MM.1S (cell line): Measurements from ENCODE around the gene FRMD1.

ENCODE experiments used
- DNase-seq: peaks from one replicate; pipeline ENCODE4 v3.0.0-alpha.2; 2015
- H2AFZ ChIP-seq: fragments of 300-600 bp; sonication (generic); 2 replicates; pipeline ENCODE4 v1.6.0; 2016; ENCODE audit warnings: antibody characterized with exemption, low read length
- H3F3A ChIP-seq: fragments of 300-600 bp; sonication (generic); 2 replicates; pipeline ENCODE4 v1.6.1; 2016; ENCODE audit warnings: mild to moderate bottlenecking, antibody characterized with exemption, low read length, moderate library complexity, mixed read lengths; ENCODE audit not compliant: insufficient read depth
- H3K27ac ChIP-seq: fragments of 300-600 bp; sonication (generic); 2 replicates; pipeline ENCODE4 v1.5.1; 2016; ENCODE audit warnings: mild to moderate bottlenecking, low read length
- H3K27me3 ChIP-seq: fragments of 300-600 bp; sonication (generic); replicated peaks from 2 replicates; pipeline ENCODE4 v1.6.0; 2016; ENCODE audit warnings: low read length; ENCODE audit not compliant: insufficient read depth
- H3K36me3 ChIP-seq: fragments of 300-600 bp; sonication (generic); replicated peaks from 2 replicates; pipeline ENCODE4 v1.6.1; 2016; ENCODE audit warnings: mild to moderate bottlenecking, low read length, mixed read lengths; ENCODE audit not compliant: insufficient read depth
- H3K4me1 ChIP-seq: fragments of 300-600 bp; sonication (generic); 2 replicates; pipeline ENCODE4 v1.6.1; 2016; ENCODE audit warnings: low read length, mixed read lengths
- H3K4me2 ChIP-seq: fragments of 300-600 bp; sonication (generic); 2 replicates; pipeline ENCODE4 v1.6.0; 2016; ENCODE audit warnings: low read depth, low read length
- H3K4me3 ChIP-seq: fragments of 300-600 bp; sonication (generic); 2 replicates; pipeline ENCODE4 v1.5.1; 2016; ENCODE audit warnings: low read length, mixed read lengths
- H3K79me2 ChIP-seq: fragments of 300-600 bp; sonication (generic); 2 replicates; pipeline ENCODE4 v1.6.1; 2016; ENCODE audit warnings: mixed run types, low read length, mixed read lengths
- H3K9ac ChIP-seq: fragments of 300-600 bp; sonication (generic); 2 replicates; pipeline ENCODE4 v1.6.1; 2016; ENCODE audit warnings: low read length, mixed read lengths
- H3K9me2 ChIP-seq: fragments of 300-600 bp; sonication (generic); replicated peaks from 2 replicates; pipeline ENCODE4 v1.6.1; 2016; ENCODE audit warnings: mild to moderate bottlenecking, low read length, mixed read lengths; ENCODE audit not compliant: insufficient read depth
- H3K9me3 ChIP-seq: fragments of 300-600 bp; sonication (generic); replicated peaks from 2 replicates; pipeline ENCODE4 v1.6.1; 2016; ENCODE audit warnings: mild to moderate bottlenecking, low read length, mixed read lengths; ENCODE audit not compliant: insufficient read depth
- H4K20me1 ChIP-seq: fragments of 300-600 bp; sonication (generic); 2 replicates; pipeline ENCODE4 v1.6.1; 2016; ENCODE audit warnings: mild to moderate bottlenecking, low read length, moderate library complexity, mixed read lengths; ENCODE audit not compliant: insufficient read depth
- EZH2 ChIP-seq: fragments of 300-600 bp; sonication (generic); optimal IDR thresholded peaks from 2 replicates; pipeline ENCODE3; 2017; ENCODE audit warnings: low read depth, mild to moderate bottlenecking, antibody characterized with exemption, low read length, mixed read lengths
- EZH2phosphoT487 ChIP-seq: fragments of 300-600 bp; sonication (generic); IDR thresholded peaks from 2 replicates; pipeline ENCODE4 v1.6.1; 2018; ENCODE audit warnings: antibody characterized with exemption, low read length
- TF ChIP-seq, protein P1 (sequence below): fragments of 300-600 bp; sonication (generic); IDR thresholded peaks from 2 replicates; pipeline ENCODE4 v1.5.1; 2016; ENCODE audit warnings: antibody characterized with exemption, low read length, mixed read lengths

FRMD1 gene

DNA sequence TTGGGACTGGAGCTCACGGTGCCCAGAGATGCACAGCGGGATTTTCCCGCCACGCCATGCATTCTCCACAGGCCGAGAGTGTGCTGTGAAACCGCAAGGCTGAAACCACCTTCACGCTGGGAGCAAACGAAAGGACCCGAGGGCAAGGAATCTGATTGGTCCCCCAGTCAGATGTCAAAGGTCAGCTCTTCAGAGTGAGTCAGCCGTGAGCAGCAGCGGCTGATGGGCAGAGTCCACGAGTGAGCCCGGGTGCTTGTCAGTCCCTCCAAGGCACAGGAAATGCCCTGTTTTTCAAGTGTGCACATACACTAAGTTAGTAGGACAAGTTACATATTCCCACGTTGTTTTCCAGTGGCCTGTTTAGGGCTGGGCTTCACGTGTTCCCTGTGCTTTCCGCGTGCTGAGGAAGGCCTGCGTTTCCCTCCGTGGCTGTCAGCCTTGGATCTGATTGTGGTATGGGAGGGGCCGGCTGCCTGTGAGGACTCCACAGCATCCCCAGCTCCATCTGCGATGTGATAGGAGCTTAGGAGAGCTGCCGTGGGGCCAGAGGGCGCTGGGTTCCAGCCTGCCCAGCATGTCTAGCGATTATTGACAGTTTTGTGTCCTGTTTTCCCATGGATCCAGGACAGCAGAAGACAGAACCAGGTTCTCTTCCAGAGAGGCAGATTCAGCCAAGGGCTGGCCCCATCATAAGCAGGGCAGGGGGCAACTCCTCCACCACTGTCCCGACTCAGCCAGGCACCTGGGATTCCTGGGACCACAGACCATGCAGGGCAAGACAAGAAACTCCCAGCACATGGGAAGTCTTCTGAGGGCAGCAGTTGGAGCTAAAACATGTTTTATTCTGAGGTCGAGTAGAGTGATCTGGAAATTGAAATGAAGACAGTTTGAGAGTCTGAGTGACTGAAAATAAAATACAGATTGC is 38.2 kb upstream of the FRMD1 start:
- H3K79me2 ChIP-seq, result no peaks in the 10 kb centered on the region
- no peaks in the 10 kb centered on the region for H3K9me3 ChIP-seq
- H3K4me1 ChIP-seq, result no peaks in the 10 kb centered on the region
- no peak overlapping the region for H3K9ac ChIP-seq
- no peaks in the 10 kb centered on the region for H3K9me2 ChIP-seq
- H3K4me3 ChIP-seq, result no peak overlapping the region
- H3K27ac ChIP-seq, result no peak overlapping the region
- H3K27me3 ChIP-seq, result no peaks in the 10 kb centered on the region
- no peak overlapping the region for H2AFZ ChIP-seq
- TF ChIP-seq EZH2 (no peak), EZH2phosphoT487 (no peak)
- TF ChIP-seq, protein P1, sequence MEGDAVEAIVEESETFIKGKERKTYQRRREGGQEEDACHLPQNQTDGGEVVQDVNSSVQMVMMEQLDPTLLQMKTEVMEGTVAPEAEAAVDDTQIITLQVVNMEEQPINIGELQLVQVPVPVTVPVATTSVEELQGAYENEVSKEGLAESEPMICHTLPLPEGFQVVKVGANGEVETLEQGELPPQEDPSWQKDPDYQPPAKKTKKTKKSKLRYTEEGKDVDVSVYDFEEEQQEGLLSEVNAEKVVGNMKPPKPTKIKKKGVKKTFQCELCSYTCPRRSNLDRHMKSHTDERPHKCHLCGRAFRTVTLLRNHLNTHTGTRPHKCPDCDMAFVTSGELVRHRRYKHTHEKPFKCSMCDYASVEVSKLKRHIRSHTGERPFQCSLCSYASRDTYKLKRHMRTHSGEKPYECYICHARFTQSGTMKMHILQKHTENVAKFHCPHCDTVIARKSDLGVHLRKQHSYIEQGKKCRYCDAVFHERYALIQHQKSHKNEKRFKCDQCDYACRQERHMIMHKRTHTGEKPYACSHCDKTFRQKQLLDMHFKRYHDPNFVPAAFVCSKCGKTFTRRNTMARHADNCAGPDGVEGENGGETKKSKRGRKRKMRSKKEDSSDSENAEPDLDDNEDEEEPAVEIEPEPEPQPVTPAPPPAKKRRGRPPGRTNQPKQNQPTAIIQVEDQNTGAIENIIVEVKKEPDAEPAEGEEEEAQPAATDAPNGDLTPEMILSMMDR, result no peak
- DNase-seq, result no peak
- no peaks in the 10 kb centered on the region for H3F3A ChIP-seq
- no peaks in the 10 kb centered on the region for H4K20me1 ChIP-seq
- no peak overlapping the region for H3K4me2 ChIP-seq
- no peaks in the 10 kb centered on the region for H3K36me3 ChIP-seq

DNA sequence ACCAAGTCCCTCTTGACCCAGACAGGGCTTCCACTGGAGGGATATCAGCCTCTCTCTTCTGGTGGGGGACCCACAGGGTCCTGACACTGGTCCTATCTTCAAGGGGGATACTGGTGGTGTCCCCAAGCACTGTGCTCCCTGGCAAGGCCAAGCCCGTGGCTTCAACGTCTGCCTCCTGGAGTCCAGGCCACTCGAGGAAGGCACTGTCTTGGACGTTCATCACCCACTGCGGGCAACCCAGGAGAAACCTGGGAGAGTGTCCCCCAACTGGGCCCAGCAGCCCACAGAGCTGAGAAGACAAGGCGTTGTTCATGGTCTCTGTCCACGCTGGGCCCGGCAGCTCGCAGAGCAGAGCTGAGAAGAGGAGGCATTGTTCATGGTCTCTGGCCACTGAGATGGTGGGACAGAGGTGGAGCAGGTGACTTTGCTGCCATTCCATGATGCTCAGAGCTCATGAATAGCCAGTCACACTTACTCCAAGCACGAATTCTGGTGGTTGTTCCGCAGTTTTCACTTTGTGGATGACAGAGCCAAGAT is 37.5 kb upstream of the FRMD1 start:
- no peak overlapping the region for H2AFZ ChIP-seq
- TF ChIP-seq EZH2phosphoT487 (no peak), EZH2 (no peak)
- TF ChIP-seq, protein P1, result no peak
- H3K4me2 ChIP-seq, result no peak overlapping the region

DNA sequence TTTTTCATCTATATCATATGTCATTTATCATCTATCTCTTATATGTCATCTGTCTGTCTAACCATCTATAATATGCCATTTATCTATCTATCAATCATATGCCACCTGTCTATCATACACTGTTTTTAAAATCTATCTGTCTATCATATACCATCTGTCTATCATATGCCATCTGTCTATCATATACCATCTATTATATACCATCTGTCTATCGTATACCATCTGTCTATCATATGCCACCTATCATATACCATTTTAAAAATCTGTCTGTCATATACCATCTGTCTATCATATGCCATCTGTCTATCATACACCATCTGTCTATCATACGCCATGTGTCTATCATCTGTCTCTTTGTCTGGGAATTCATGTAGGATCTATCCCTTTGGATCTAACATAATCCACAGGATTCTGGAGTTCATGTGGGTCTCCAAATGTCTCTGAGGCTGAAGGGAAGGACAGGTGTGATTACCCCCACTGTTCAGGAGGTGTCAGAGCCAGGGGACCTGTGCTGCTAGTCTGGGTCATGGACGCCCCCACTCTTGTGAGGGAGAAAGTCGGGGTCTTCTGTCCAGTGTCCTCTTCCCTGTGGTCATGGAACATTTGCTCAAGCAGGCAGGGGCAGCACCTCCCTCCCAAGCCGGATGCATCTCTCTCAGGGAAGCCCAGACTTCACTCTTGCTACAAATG is 36.9 kb upstream of the FRMD1 start:
- no peaks in the 10 kb centered on the region for H3K4me1 ChIP-seq
- no peaks in the 10 kb centered on the region for H3K79me2 ChIP-seq
- no peaks in the 10 kb centered on the region for H3K9me2 ChIP-seq
- H3K9ac ChIP-seq, result no peak overlapping the region
- H3K36me3 ChIP-seq, result no peaks in the 10 kb centered on the region
- no peak overlapping the region for H3K27ac ChIP-seq
- no peak overlapping the region for H3K4me3 ChIP-seq
- no peak overlapping the region for H2AFZ ChIP-seq
- TF ChIP-seq EZH2phosphoT487, result no peak
- no peaks in the 10 kb centered on the region for H4K20me1 ChIP-seq
- H3K27me3 ChIP-seq, result no peaks in the 10 kb centered on the region
- no peaks in the 10 kb centered on the region for H3F3A ChIP-seq
- H3K4me2 ChIP-seq, result no peak overlapping the region
- H3K9me3 ChIP-seq, result no peaks in the 10 kb centered on the region
- no peak for DNase-seq

More for the DNA sequence above, 37.5 kb upstream of the FRMD1 start:
- H3K36me3 ChIP-seq, result no peaks in the 10 kb centered on the region
- no peaks in the 10 kb centered on the region for H3K4me1 ChIP-seq
- no peaks in the 10 kb centered on the region for H3K27me3 ChIP-seq
- no peaks in the 10 kb centered on the region for H3K79me2 ChIP-seq
- no peaks in the 10 kb centered on the region for H3F3A ChIP-seq
- no peak overlapping the region for H3K4me3 ChIP-seq
- DNase-seq, result no peak
- no peaks in the 10 kb centered on the region for H3K9me3 ChIP-seq
- H3K9ac ChIP-seq, result no peak overlapping the region
- H3K27ac ChIP-seq, result no peak overlapping the region
- H4K20me1 ChIP-seq, result no peaks in the 10 kb centered on the region
- no peaks in the 10 kb centered on the region for H3K9me2 ChIP-seq
